Esophagus squamous epithelium (tissue), 4 donors: ENCODE measurements around the gene PDE7B.

Experiments used
- CTCF ChIP-seq, 6 experiments: fragments of 450-650 bp in 4 of 6; fragments of 200-600 bp in 2 of 6; sonication (generic) in 2 of 6; IDR thresholded peaks; one replicate each; pipeline ENCODE4 v1.5.1; 2016 to 2019; ENCODE audit warnings: antibody characterized with exemption in 6 of 6, mild to moderate bottlenecking in 4 of 6, moderate library complexity in 4 of 6
- POLR2A ChIP-seq, 4 donors: fragments of 450-650 bp; IDR thresholded peaks; one replicate each; pipeline ENCODE4 v1.6.1; 2017; ENCODE audit warnings: antibody characterized with exemption in 4 of 4, mild to moderate bottlenecking in 4 of 4, moderate library complexity in 3 of 4

GRCh38 chr6:136210398-136211165 lies 359.1 kb downstream of the PDE7B start:
- no peak for TF ChIP-seq CTCF (IDR thresholded peaks at IDR 0.05)
- TF ChIP-seq POLR2A (IDR thresholded peaks at IDR 0.05) = no peak
